ENCODE measurements around the gene TBC1D23.
"Not testable (repeated sequence)": the region's sequence is repeated elsewhere in the genome, so short reads cannot be mapped to it uniquely, and the experiment has no call there.

The TBC1D23 gene

DNA sequence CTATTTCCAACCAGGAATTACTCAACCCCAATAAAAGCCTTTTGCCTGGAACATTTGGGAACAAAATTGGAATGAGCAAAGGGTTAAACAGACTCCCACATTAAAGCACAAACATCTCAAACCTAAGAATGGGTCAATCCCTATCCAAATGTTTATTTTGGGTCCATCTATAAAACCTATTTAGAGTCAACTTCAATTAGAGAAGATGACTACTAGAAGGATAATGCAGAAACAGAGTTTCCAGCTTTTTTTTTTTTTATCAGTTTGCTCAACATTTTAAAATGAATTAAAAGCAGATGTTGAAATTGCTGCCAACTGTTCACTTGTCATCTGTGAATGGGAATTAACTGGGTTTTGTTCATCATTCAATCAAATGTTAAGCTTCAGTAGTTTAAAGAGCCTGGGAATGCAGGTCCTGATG lies 4.1 kb upstream of the TBC1D23 start:
- peak; percentile 23 for DNase-seq (ENCODE audit: low spot score)

- DNase-seq (ENCODE audit: low spot score) = no peak
These were observed 3.2 kb upstream of the TBC1D23 start for GRCh38 chr3:100257586-100257985.

DNA sequence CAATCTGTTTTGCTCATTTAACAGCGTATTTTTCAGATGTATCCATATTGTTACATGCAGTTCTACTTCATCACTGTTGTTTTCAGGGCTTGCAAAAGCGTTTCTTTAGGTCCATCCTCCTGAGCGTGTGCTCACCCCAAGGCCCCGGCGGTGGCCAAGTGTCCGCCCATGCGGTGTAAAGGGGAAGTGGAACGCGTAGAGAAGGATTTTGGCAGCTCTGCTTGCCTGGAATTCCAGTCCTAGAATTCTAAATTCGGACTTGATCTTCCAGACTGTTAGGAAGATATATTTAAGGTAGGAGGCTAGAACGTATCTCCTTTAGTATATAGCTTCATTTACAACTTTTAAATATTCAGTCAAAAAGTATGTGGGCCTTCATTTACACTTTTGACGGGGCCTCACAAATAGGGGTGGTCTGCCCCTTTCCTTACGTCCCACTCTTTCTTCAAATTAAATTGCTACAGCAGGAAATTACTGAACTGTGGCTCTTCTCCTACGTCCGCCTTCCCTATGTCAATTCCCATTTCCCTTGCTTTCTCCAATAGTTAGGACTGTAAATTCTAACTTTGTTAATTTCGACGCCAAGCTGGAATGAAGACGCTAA lies 609 bp upstream of the TBC1D23 start:
- DNase-seq (ENCODE audit: low spot score) = peak; percentile 63

- no peak for DNase-seq (ENCODE audit: low spot score)
These were observed 702 bp downstream of the TBC1D23 start for GRCh38 chr3:100261485-100261903.

GRCh38 chr3:100262925-100263324 lies 2.1 kb downstream of the TBC1D23 start:
- not testable (repeated sequence) for DNase-seq (ENCODE audit: low spot score)

- no peak for DNase-seq (ENCODE audit: low spot score)
These were observed 2.8 kb downstream of the TBC1D23 start for GRCh38 chr3:100263583-100263982.

- DNase-seq (ENCODE audit: low spot score) = no peak
These were observed 3.5 kb downstream of the TBC1D23 start for GRCh38 chr3:100264242-100264641.

DNA sequence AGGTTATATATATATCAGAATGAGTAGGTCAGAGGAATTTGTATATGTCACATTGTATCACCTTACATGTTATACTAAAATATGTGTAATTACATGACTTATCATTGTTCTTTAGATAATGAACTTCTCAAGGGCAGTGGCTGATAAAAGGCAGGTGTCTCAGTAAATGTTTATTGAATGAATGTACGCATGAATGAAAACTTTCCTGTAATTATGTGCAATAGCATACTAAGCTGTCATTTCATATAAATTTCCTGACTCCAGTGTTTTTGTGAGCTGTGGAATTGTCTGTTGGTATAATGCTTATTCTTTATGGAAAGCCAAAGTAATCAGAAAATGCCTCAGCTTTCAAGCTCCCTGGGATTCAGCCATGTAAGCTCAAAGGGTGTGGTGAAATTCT lies 4.2 kb downstream of the TBC1D23 start:
- DNase-seq (ENCODE audit: low spot score) = no peak

DNA sequence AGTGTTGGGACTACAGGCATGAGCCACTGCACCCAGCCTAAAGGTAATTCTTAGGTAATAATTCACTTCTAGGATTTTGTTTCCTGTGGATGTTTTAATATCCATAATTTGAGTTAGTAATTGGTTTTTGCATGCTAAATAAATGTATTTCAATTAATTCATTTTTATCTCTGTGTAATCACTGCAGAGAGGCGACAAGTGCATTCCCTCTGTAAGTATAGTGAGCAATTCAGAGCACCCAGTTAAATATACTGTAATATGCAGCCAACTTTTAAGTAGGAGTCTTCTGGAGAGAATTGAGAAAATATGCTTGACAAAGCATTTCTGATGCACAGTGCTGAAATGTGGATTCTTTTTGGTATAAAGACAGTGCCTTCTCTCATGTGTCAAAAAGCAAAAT lies 5.7 kb downstream of the TBC1D23 start:
- DNase-seq (ENCODE audit: low spot score) = no peak

DNA sequence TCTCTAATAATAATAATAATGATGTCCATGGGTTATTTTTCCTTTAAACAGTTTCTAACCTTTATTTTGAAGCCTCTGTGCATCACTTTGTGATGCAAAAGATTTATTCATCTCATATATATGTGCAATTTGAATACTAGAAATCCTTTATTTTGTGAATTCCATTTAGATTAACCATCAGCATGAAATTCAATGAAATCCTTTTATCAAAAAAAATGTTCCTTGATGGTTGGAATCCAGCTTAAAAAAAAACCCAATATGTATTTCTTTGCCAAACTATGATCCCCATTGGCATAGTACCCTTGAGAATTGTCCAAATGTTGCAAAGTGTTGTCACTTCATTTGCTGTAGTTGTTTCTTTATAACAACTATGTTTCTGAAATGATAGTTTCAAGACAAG lies 7.4 kb downstream of the TBC1D23 start:
- no peak for DNase-seq (ENCODE audit: low spot score)

- DNase-seq (ENCODE audit: low spot score) = no peak
These were observed 8.2 kb downstream of the TBC1D23 start for GRCh38 chr3:100269001-100269400.

GRCh38 chr3:100269410-100270214 lies 8.8 kb downstream of the TBC1D23 start:
- no peak for DNase-seq (ENCODE audit: low spot score)

GRCh38 chr3:100270215-100270583 lies 9.4 kb downstream of the TBC1D23 start:
- DNase-seq (ENCODE audit: low spot score) = no peak

GRCh38 chr3:100271522-100271921 lies 10.7 kb downstream of the TBC1D23 start:
- no peak for DNase-seq (ENCODE audit: low spot score)

DNA sequence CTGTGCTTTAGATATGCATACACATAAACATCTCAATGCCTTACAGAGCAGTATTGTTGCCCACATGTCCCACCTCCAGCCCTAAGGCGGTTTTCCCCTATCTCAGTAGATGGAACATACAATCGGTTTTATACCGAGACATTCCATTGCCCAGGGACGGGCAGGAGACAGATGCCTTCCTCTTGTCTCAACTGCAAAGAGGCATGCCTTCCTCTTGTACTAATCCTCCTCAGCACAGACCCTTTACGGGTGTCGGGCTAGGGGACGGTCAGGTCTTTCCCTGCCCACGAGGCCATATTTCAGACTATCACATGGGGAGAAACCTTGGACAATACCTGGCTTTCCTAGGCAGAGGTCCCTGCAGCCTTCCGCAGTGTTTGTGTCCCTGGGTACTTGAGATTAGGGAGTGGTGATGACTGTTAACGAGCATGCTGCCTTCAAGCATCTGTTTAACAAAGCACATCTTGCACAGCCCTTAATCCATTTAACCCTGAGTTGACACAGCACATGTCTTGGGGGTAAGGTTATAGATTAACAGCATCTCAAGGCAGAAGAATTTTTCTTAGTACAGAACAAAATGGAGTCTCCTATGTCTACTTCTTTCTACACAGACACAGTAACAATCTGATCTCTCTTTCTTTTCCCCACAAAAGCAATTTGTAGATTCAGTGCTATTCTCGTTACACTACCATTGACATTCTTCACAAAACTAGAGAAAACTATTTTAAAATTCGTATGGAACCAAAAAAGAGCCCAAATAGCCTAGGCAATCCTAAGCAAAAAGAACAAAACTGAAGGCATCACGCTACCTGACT lies 12.2 kb downstream of the TBC1D23 start:
- not testable (repeated sequence) for DNase-seq (ENCODE audit: low spot score)

DNA sequence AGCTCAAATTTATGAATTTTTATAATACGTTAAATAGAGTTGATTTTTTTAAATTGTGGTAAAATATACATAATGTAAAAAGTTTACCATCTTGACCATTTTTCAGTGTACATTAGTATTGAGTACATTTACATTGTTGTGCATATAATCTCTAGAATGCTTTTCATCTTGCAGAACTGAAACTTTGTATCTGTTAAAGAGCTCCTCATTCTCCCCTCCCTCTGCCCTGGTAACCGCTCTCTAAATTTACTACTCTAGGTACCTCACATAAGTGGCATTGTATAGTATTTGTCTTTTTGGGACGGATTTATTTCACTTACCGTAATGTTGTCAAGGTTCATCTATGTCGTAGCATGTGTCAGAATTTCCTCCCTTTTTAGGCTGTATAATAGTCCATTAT lies 13.6 kb downstream of the TBC1D23 start:
- DNase-seq (ENCODE audit: low spot score) = no peak

DNA sequence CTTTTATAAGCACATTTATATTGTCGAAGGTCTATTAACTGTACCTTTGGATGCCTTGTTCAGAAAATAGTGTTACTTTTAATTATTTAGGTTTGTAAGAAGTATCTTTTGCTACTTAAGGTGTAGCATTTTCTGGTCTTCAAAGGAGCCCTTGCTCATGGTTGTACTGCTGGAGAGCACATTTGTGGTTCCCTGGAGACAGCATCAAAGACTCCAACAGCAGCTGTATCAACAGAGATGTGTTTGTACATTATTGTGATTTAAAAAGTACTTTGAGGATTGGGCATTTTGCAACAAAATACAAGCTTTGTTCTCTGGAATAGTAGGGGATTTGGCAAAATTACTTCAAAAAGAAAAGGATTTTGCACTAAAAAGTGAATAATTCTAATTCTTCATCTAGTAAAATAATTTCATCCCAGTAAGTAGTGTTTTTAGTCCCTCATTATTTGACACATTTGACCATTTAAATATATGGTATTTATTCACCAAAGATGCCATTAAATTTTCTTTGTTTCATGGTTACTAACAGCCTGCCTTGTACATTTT lies 16.5 kb downstream of the TBC1D23 start:
- DNase-seq (ENCODE audit: low spot score) = no peak

- no peak for DNase-seq (ENCODE audit: low spot score)
These were observed 18.1 kb downstream of the TBC1D23 start for GRCh38 chr3:100278910-100279309.

- no peak for DNase-seq (ENCODE audit: low spot score)
These were observed 27.6 kb downstream of the TBC1D23 start for GRCh38 chr3:100288288-100288894.

- no peak for DNase-seq (ENCODE audit: low spot score)
These were observed 28.5 kb downstream of the TBC1D23 start for GRCh38 chr3:100289339-100289738.

- DNase-seq (ENCODE audit: low spot score) = no peak
These were observed 34.3 kb downstream of the TBC1D23 start for GRCh38 chr3:100295089-100295488.

- no peak for DNase-seq (ENCODE audit: low spot score)
These were observed 37.0 kb downstream of the TBC1D23 start for GRCh38 chr3:100297784-100298183.
